SK-N-SH (cell line): ENCODE results near the gene EFS. TPM values are rescaled to one million over a fixed set of nuclear protein-coding genes. Genes with fewer than 3 reads are reported as not detected.

Experiments
- CTCF ChIA-PET: fragments of 300-600, 350-600 bp; formaldehyde crosslinking; extraction: SDS; loops from one replicate; lab custom pipeline; 2021; lab: Yijun Ruan, JAX
- POLR2A ChIA-PET: fragments of 350-600 bp; sonication (Branson Sonifier 250); formaldehyde crosslinking; extraction: SDS; loops from one replicate; lab custom pipeline; 2020; ENCODE audit warnings: antibody characterized with exemption, inconsistent platforms; lab: Yijun Ruan, JAX
- DNase-seq: peaks from one replicate; pipeline ENCODE4 v3.0.0; 2012
- H2AFZ ChIP-seq: fragments of 200-600 bp; sonication (generic); 2 replicates; pipeline ENCODE4 v1.8.1; 2016; ENCODE audit warnings: antibody characterized with exemption, mild to moderate bottlenecking, low read depth
- H3F3A ChIP-seq: fragments of 200-600 bp; sonication (generic); replicated peaks from 2 replicates; pipeline ENCODE3; 2016; ENCODE audit warnings: antibody characterized with exemption, mild to moderate bottlenecking; ENCODE audit not compliant: insufficient read depth
- H3K27ac ChIP-seq, 2 experiments: fragments of 200-500 bp in 1 of 2; fragments of 200-600 bp in 1 of 2; sonication (Bioruptor generic) in 1 of 2; sonication (generic), shearing (Covaris generic) in 1 of 2; 2 replicates each; pipeline versions ENCODE4 v1.5.1 to v1.6.1; 2014 to 2016; ENCODE audit warnings: low read depth in 2 of 2, inconsistent platforms in 1 of 2, low read length in 1 of 2, mild to moderate bottlenecking in 1 of 2, mixed read lengths in 1 of 2
- H3K27me3 ChIP-seq: fragments of 200-600 bp; sonication (generic), shearing (Covaris generic); 2 replicates; pipeline ENCODE4 v1.6.1; 2016; ENCODE audit warnings: mixed run types; ENCODE audit not compliant: insufficient read depth
- H3K36me3 ChIP-seq, 2 experiments: fragments of 200-500 bp in 1 of 2; fragments of 200-600 bp in 1 of 2; sonication (Bioruptor generic) in 1 of 2; sonication (generic) in 1 of 2; replicated peaks in 1 of 2; 2 replicates each; pipeline versions ENCODE3 to v1.5.1; 2014 to 2016; ENCODE audit warnings: low read length in 1 of 2, mild to moderate bottlenecking in 1 of 2; ENCODE audit not compliant: insufficient read depth in 2 of 2, control insufficient read depth in 1 of 2
- H3K4me1 ChIP-seq, 2 experiments: fragments of 200-500 bp in 1 of 2; fragments of 200-600 bp in 1 of 2; sonication (Bioruptor generic) in 1 of 2; sonication (generic), shearing (Covaris generic) in 1 of 2; 2 replicates each; pipeline versions ENCODE4 v1.5.1 to v1.6.1; 2014 to 2016; ENCODE audit warnings: low read depth in 1 of 2, low read length in 1 of 2, mixed run types in 1 of 2; ENCODE audit not compliant: insufficient read depth in 2 of 2, control insufficient read depth in 1 of 2
- H3K4me2 ChIP-seq: fragments of 200-600 bp; sonication (generic), shearing (Covaris generic); 2 replicates; pipeline ENCODE4 v1.6.1; 2017; ENCODE audit warnings: mixed run types
- H3K4me3 ChIP-seq, 2 experiments: fragments of 200-500 bp in 1 of 2; fragments of 200-600 bp in 1 of 2; sonication (Bioruptor generic) in 1 of 2; sonication (generic), shearing (Covaris generic) in 1 of 2; 2 replicates each; pipeline versions ENCODE4 v1.5.1 to v1.8.1; 2014 to 2016; ENCODE audit warnings: low read depth in 2 of 2, inconsistent platforms in 1 of 2, low read length in 1 of 2, mild to moderate bottlenecking in 1 of 2, mixed read lengths in 1 of 2, moderate library complexity in 1 of 2
- H3K79me2 ChIP-seq: fragments of 200-600 bp; sonication (generic); 2 replicates; pipeline ENCODE4 v1.8.1; 2017; ENCODE audit warnings: mild to moderate bottlenecking; ENCODE audit not compliant: insufficient read depth
- H3K9ac ChIP-seq: fragments of 200-600 bp; sonication (generic); 2 replicates; pipeline ENCODE4 v1.6.1; 2017; ENCODE audit warnings: mixed run types
- H3K9me2 ChIP-seq: fragments of 200-600 bp; sonication (generic); 2 replicates; pipeline ENCODE4 v1.6.1; 2017; ENCODE audit warnings: mixed run types
- H3K9me3 ChIP-seq: fragments of 200-600 bp; sonication (generic); 2 replicates; pipeline ENCODE4 v1.6.1; 2017; ENCODE audit warnings: mixed run types, mild to moderate bottlenecking, moderate library complexity
- H4K20me1 ChIP-seq: fragments of 200-600 bp; sonication (generic); 2 replicates; pipeline ENCODE4 v1.6.1; 2017; ENCODE audit warnings: mild to moderate bottlenecking, mixed run types; ENCODE audit not compliant: insufficient read depth
- CHD2 ChIP-seq: fragments of 150-350 bp; IDR thresholded peaks from 2 replicates; pipeline ENCODE4 v1.6.1; 2018; ENCODE audit warnings: low read length; ENCODE audit not compliant: partially characterized antibody
- EP300 ChIP-seq, 2 experiments: IDR thresholded peaks; 2 replicates each; pipeline versions ENCODE4 v1.4.0 to v1.6.1; 2012; ENCODE audit warnings: borderline replicate concordance in 1 of 2, low read depth in 1 of 2, low read length in 1 of 2
- FOXM1 ChIP-seq: IDR thresholded peaks from 2 replicates; pipeline ENCODE4 v1.4.0; 2012; ENCODE audit warnings: low read depth, mild to moderate bottlenecking
- GATA2 ChIP-seq: sonication (generic); formaldehyde crosslinking; IDR thresholded peaks from 2 replicates; pipeline ENCODE4 v1.5.0; 2020; ENCODE audit warnings: mild to moderate bottlenecking, missing genetic modification reagents
- IRF3 ChIP-seq: fragments of 150-350 bp; IDR thresholded peaks from 2 replicates; pipeline ENCODE4 v1.6.1; 2016; ENCODE audit warnings: mild to moderate bottlenecking, low read depth, low read length
- JUND ChIP-seq: IDR thresholded peaks from 2 replicates; pipeline ENCODE4 v1.4.0; 2012
- RXRA ChIP-seq: IDR thresholded peaks from 2 replicates; pipeline ENCODE4 v1.4.0; 2012; ENCODE audit warnings: low read depth, mild to moderate bottlenecking, borderline replicate concordance
- SMC3 ChIP-seq: IDR thresholded peaks from 2 replicates; pipeline ENCODE4 v1.6.1; 2012; ENCODE audit warnings: low read depth, low read length, improper control_type of control experiment
- TAF1 ChIP-seq: IDR thresholded peaks from 2 replicates; pipeline ENCODE4 v1.6.1; 2012; ENCODE audit warnings: low read depth, mild to moderate bottlenecking, low read length, moderate library complexity, borderline replicate concordance
- TCF12 ChIP-seq: IDR thresholded peaks from 2 replicates; pipeline ENCODE4 v1.4.0; 2012
- TEAD4 ChIP-seq: IDR thresholded peaks from 2 replicates; pipeline ENCODE4 v1.4.0; 2012; ENCODE audit warnings: mild to moderate bottlenecking, borderline replicate concordance; ENCODE audit not compliant: insufficient read depth
- YY1 ChIP-seq: IDR thresholded peaks from 2 replicates; pipeline ENCODE4 v1.4.0; 2012; ENCODE audit warnings: low read depth, mild to moderate bottlenecking
- ZBTB33 ChIP-seq: IDR thresholded peaks from 2 replicates; pipeline ENCODE4 v1.4.0; 2012; ENCODE audit warnings: low read depth, borderline replicate concordance
- WGBS: methylation state at CpG from one replicate; pipeline ENCODE4 v1.1.6; 2017; ENCODE audit warnings: low lambda C conversion rate; 5-methylcytosine and 5-hydroxymethylcytosine counted together
- polyA plus RNA-seq, 3 experiments: library from polyadenylated mRNA; depleted of rRNA; stranded (reverse); fragments of >200 nt; gene quantifications; 2 replicates each; pipeline ENCODE4 v1.2.3, GENCODE V29; 2012
- TF ChIP-seq, protein P1 (sequence below): IDR thresholded peaks from 2 replicates; pipeline ENCODE4 v1.4.0; 2012; ENCODE audit warnings: low read depth
- TF ChIP-seq, protein P2 (sequence below): fragments of 200-600 bp; sonication (generic); IDR thresholded peaks from 2 replicates; pipeline ENCODE4 v1.6.1; 2017; ENCODE audit warnings: antibody characterized with exemption, mild to moderate bottlenecking, moderate library complexity

EFS gene
- polyA plus RNA-seq, 1 of the 3 experiments (the other 2 are of a cell fraction) = 4.4 TPM

DNA sequence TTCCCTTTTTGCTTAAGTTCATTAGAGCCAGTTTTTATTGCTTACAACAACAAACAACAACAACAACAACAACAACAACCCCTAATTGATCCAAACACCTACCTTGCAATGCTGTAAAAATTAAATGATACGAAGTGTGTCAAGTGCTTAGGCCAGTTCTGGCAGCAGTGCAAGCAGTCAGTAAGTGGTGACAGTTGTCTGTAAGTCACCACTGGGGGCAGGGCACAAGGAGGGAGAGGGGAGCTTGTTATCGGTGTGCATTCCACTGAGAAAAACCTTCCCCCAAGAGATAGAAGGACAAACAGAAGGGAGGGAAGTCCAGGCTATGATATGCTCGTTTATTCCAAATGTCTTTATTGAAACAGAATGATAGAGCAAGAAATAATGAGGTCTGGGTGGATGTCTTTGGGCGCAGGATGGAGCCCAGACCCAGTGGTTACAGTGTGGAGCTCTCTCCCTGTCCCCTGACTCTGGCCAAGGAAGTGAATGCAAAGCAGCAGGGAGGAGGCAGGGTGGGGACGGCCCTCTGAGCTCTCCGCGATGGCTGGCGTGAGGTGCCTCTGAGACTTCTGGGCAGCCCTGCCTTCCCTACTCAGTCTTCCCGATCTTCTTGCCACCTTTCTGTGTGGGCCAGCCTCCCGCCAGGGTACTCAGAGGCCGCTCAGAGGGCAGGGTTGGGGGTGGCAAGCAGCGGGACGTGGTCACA, 18.8 kb downstream of the EFS start:
- Histone ChIP-seq H3K9me2 (no peaks in the 10 kb centered on the region), H3K4me1 (peaks cover 0 to under 1% of the 10 kb centered on the region in 2 experiments; a peak in 1 of 4 replicates), H3K4me3 (no peak overlapping the region), H4K20me1 (no peaks in the 10 kb centered on the region), H3K36me3 (peaks cover 0 to 2% of the 10 kb centered on the region in 2 experiments), H3F3A (no peaks in the 10 kb centered on the region), H3K9ac (no peak overlapping the region), H3K79me2 (no peaks in the 10 kb centered on the region), H3K27me3 (no peaks in the 10 kb centered on the region), H2AFZ (no peak overlapping the region), H3K27ac (no peak overlapping the region; a peak in 1 of 4 replicates), H3K9me3 (no peaks in the 10 kb centered on the region), H3K4me2 (no peak overlapping the region)
- no peak for DNase-seq
- ChIA-PET CTCF (interaction anchor here (0.9 to 3.5 kb wide), 13 partner anchors 8 to 745 kb away, joined by 3 to 19 read pairs (median 6); partner anchors contain the start of gene PABPN1), POLR2A (interaction anchor here (1.1 to 2.7 kb wide), 4 partner anchors 19 to 25 kb away, joined by 3 to 8 read pairs (median 6); partner anchors contain the start of gene PABPN1)
- TF ChIP-seq SMC3 = no peak
- TF ChIP-seq, protein P1, sequence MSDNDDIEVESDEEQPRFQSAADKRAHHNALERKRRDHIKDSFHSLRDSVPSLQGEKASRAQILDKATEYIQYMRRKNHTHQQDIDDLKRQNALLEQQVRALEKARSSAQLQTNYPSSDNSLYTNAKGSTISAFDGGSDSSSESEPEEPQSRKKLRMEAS = no peak
- TF ChIP-seq, protein P2, sequence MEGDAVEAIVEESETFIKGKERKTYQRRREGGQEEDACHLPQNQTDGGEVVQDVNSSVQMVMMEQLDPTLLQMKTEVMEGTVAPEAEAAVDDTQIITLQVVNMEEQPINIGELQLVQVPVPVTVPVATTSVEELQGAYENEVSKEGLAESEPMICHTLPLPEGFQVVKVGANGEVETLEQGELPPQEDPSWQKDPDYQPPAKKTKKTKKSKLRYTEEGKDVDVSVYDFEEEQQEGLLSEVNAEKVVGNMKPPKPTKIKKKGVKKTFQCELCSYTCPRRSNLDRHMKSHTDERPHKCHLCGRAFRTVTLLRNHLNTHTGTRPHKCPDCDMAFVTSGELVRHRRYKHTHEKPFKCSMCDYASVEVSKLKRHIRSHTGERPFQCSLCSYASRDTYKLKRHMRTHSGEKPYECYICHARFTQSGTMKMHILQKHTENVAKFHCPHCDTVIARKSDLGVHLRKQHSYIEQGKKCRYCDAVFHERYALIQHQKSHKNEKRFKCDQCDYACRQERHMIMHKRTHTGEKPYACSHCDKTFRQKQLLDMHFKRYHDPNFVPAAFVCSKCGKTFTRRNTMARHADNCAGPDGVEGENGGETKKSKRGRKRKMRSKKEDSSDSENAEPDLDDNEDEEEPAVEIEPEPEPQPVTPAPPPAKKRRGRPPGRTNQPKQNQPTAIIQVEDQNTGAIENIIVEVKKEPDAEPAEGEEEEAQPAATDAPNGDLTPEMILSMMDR = no peak
- no peak for TF ChIP-seq YY1
- no peak for TF ChIP-seq GATA2 (CRISPR knock-in tag)
- no peak for TF ChIP-seq IRF3
- TF ChIP-seq ZBTB33 = no peak
- TF ChIP-seq EP300 (IDR thresholded peaks at IDR 0.05; ENCODE audit: borderline replicate concordance in 1 of 2, low read depth in 1 of 2, low read length in 1 of 2) = no peak
- TF ChIP-seq CHD2 = no peak
- TF ChIP-seq JUND = no peak
- no peak for TF ChIP-seq TEAD4
- TF ChIP-seq RXRA = no peak
- no peak for TF ChIP-seq FOXM1
- no peak for TF ChIP-seq TAF1
- no peak for TF ChIP-seq TCF12
- WGBS = 89% methylated on average over 10 of the region's 13 CpGs
